NCI-H2081 (cell line): ENCODE measurements around the gene CGB2.
"Not testable (repeated sequence)": the region's sequence is repeated elsewhere in the genome, so short reads cannot be mapped to it uniquely, and the experiment has no call there.

Experiments
- DNase-seq, 2 experiments: peaks; one replicate each; lab custom pipeline; 2025; lab: John Stamatoyannopoulos, UW

Gene CGB2

GRCh38 chr19:49010453-49010852, 21.2 kb upstream of the CGB2 start:
- no peak for DNase-seq

- no peak for DNase-seq
Observed at GRCh38 chr19:49011194-49011593, 20.5 kb upstream of the CGB2 start.

GRCh38 chr19:49014123-49014869, 17.4 kb upstream of the CGB2 start:
- no peak for DNase-seq

GRCh38 chr19:49014870-49015255, 16.8 kb upstream of the CGB2 start:
- DNase-seq = no peak

GRCh38 chr19:49016067-49016839, 15.4 kb upstream of the CGB2 start:
- no peak for DNase-seq

GRCh38 chr19:49017041-49017665, 14.5 kb upstream of the CGB2 start, which contains the start of gene LHB:
TSS of gene LHB (minus strand) at chr19:49017091. CDS start at chr19:49017081, 10 bp downstream.
- DNase-seq = no peak

GRCh38 chr19:49017666-49018351, 13.9 kb upstream of the CGB2 start:
- peak; percentile 43 to 45 for DNase-seq

GRCh38 chr19:49018388-49019241, 13.1 kb upstream of the CGB2 start:
- not testable (repeated sequence) for DNase-seq

- peak in 1 of 2 experiments; percentile 6 for DNase-seq
Observed at GRCh38 chr19:49019242-49019932, 12.3 kb upstream of the CGB2 start.

GRCh38 chr19:49020342-49020741, 11.3 kb upstream of the CGB2 start:
- no peak for DNase-seq

- no peak for DNase-seq
Observed at GRCh38 chr19:49020931-49021895, 10.5 kb upstream of the CGB2 start.

- DNase-seq = no peak
Observed at GRCh38 chr19:49022116-49022515, 9.6 kb upstream of the CGB2 start.

GRCh38 chr19:49024233-49024632, 7.5 kb upstream of the CGB2 start, which contains the start of gene CGB3:
TSS of gene CGB3 (minus strand) at chr19:49024333. CDS start at chr19:49023971, 362 bp downstream.
- DNase-seq = not testable (repeated sequence)

GRCh38 chr19:49025088-49025487, 6.6 kb upstream of the CGB2 start:
- not testable (repeated sequence) for DNase-seq

- DNase-seq = not testable (repeated sequence)
Observed at GRCh38 chr19:49025599-49025998, 6.1 kb upstream of the CGB2 start.

GRCh38 chr19:49028686-49029085, 3.0 kb upstream of the CGB2 start:
- not testable (repeated sequence) for DNase-seq

GRCh38 chr19:49029749-49030148, 1.9 kb upstream of the CGB2 start:
- DNase-seq = not testable (repeated sequence)

- DNase-seq = not testable (repeated sequence)
Observed at GRCh38 chr19:49030323-49030722, 1.4 kb upstream of the CGB2 start.

- not testable (repeated sequence) for DNase-seq
Observed at GRCh38 chr19:49036815-49037214, 5.1 kb downstream of the CGB2 start, which contains the start of gene CGB1. TSS of gene CGB1 (minus strand) at chr19:49036895. CDS start at chr19:49036711, 184 bp downstream.
